ENCODE results near the gene BTG1.

The BTG1 gene

GRCh38 chr12:92096346-92097136 is 49.1 kb downstream of the BTG1 start:
- DNase-seq: peak; percentile 38

- peak; percentile 54 for DNase-seq
Observed at GRCh38 chr12:92094751-92095161, 50.9 kb downstream of the BTG1 start.

- DNase-seq: peak; percentile 72
Observed at GRCh38 chr12:92094301-92094700, 51.3 kb downstream of the BTG1 start.

All from fibroblast of skin of abdomen (primary cell).